Astrocyte (in vitro differentiated cells and primary cell): ENCODE measurements around the gene KNOP1. TPM values are rescaled to one million over a fixed set of nuclear protein-coding genes. Genes with fewer than 3 reads are reported as not detected.

Experiments used
- DNase-seq: peaks from one replicate; pipeline ENCODE4 v3.0.0-alpha.2; 2010; ENCODE audit warnings: low read depth
- FAIRE-seq: peaks from 2 replicates; lab custom pipeline; 2011; peaks lifted over from hg19 to GRCh38; lab: Jason Lieb, UNC
- H2AFZ ChIP-seq: 2 replicates; pipeline ENCODE4 v1.6.0; 2012; ENCODE audit warnings: low read depth, low read length, inconsistent platforms
- H3K27ac ChIP-seq: 2 replicates; pipeline ENCODE4 v1.5.1; 2011; ENCODE audit warnings: low read depth, low read length, inconsistent platforms
- H3K27me3 ChIP-seq: 2 replicates; pipeline ENCODE4 v1.6.0; 2011; ENCODE audit warnings: low read length, inconsistent platforms; ENCODE audit not compliant: insufficient read depth
- H3K36me3 ChIP-seq: 2 replicates; pipeline ENCODE4 v1.5.1; 2011; ENCODE audit warnings: low read length, inconsistent platforms; ENCODE audit not compliant: insufficient read depth
- H3K4me1 ChIP-seq: 2 replicates; pipeline ENCODE4 v1.5.1; 2011; ENCODE audit warnings: low read length, inconsistent platforms; ENCODE audit not compliant: insufficient read depth
- H3K4me2 ChIP-seq: 2 replicates; pipeline ENCODE4 v1.6.0; 2012; ENCODE audit warnings: low read length, inconsistent platforms
- H3K4me3 ChIP-seq: 2 replicates; pipeline ENCODE4 v1.5.1; 2011; ENCODE audit warnings: low read depth, mild to moderate bottlenecking, low read length, inconsistent platforms; ENCODE audit not compliant: insufficient read depth
- H3K79me2 ChIP-seq: 2 replicates; pipeline ENCODE4 v1.6.0; 2012; ENCODE audit warnings: mild to moderate bottlenecking, low read length, inconsistent platforms; ENCODE audit not compliant: insufficient read depth
- H3K9ac ChIP-seq: 2 replicates; pipeline ENCODE4 v1.6.0; 2012; ENCODE audit warnings: mild to moderate bottlenecking, low read length, inconsistent platforms
- H3K9me3 ChIP-seq: 2 replicates; pipeline ENCODE4 v1.5.1; 2012; ENCODE audit warnings: low read depth, mild to moderate bottlenecking, low read length, inconsistent platforms; ENCODE audit not compliant: insufficient read depth
- H4K20me1 ChIP-seq: 2 replicates; pipeline ENCODE4 v1.6.0; 2012; ENCODE audit warnings: low read length, inconsistent platforms; ENCODE audit not compliant: insufficient read depth
- H3K27ac Mint-ChIP-seq: one replicate; pipeline ENCODE4 v1.8.0; 2021; ENCODE audit warnings: mild to moderate bottlenecking, mixed read lengths; ENCODE audit not compliant: unreplicated experiment
- H3K27me3 Mint-ChIP-seq: one replicate; pipeline ENCODE4 v1.8.0; 2021; ENCODE audit warnings: low read depth, mixed read lengths; ENCODE audit not compliant: unreplicated experiment
- H3K36me3 Mint-ChIP-seq: one replicate; pipeline ENCODE4 v1.8.0; 2021; ENCODE audit warnings: low read depth, mixed read lengths; ENCODE audit not compliant: unreplicated experiment
- H3K4me1 Mint-ChIP-seq: one replicate; pipeline ENCODE4 v1.8.0; 2021; ENCODE audit warnings: low read depth, mixed read lengths; ENCODE audit not compliant: unreplicated experiment
- H3K4me3 Mint-ChIP-seq: one replicate; pipeline ENCODE4 v1.8.0; 2021; ENCODE audit warnings: mild to moderate bottlenecking, moderate library complexity, mixed read lengths; ENCODE audit not compliant: unreplicated experiment
- H3K9me3 Mint-ChIP-seq: one replicate; pipeline ENCODE4 v1.8.0; 2021; ENCODE audit warnings: mild to moderate bottlenecking, mixed read lengths; ENCODE audit not compliant: unreplicated experiment
- EZH2 ChIP-seq: IDR thresholded peaks from 2 replicates; pipeline ENCODE4 v1.6.1; 2012; ENCODE audit warnings: mild to moderate bottlenecking, low read length, inconsistent platforms; ENCODE audit not compliant: insufficient read depth
- total RNA-seq: library from RNA; stranded (reverse); gene quantifications from 2 replicates; pipeline ENCODE4 v1.2.1, GENCODE V29; 2021
- TF ChIP-seq, protein P1 (sequence below): IDR thresholded peaks from 2 replicates; pipeline ENCODE4 v1.5.1; 2011; ENCODE audit warnings: low read depth, mild to moderate bottlenecking, inconsistent platforms, low read length, moderate library complexity; ENCODE audit not compliant: insufficient read depth

Gene KNOP1
- total RNA-seq, 1 donor from 2014 or later = 22.9 TPM

GRCh38 chr16:19685176-19685575 lies 32.9 kb downstream of the KNOP1 start:
- Histone ChIP-seq H3K79me2 (no peaks in the 10 kb centered on the region), H3K36me3 (peaks cover 11% of the 10 kb centered on the region), H3K27ac (no peak overlapping the region), H3K27me3 (no peaks in the 10 kb centered on the region), H3K9me3 (no peaks in the 10 kb centered on the region), H3K4me3 (no peak overlapping the region), H3K9ac (no peak overlapping the region), H2AFZ (no peak overlapping the region), H3K4me1 (no peaks in the 10 kb centered on the region), H3K4me2 (no peak overlapping the region), H4K20me1 (peaks cover 2% of the 10 kb centered on the region)
- no peaks in the 10 kb centered on the region for H3K27me3 Mint-ChIP-seq
- peaks cover 8% of the 10 kb centered on the region for H3K4me1 Mint-ChIP-seq
- peaks cover 36% of the 10 kb centered on the region for H3K36me3 Mint-ChIP-seq
- DNase-seq (no peak), FAIRE-seq (no peak)
- peaks cover 9% of the 10 kb centered on the region for H3K9me3 Mint-ChIP-seq
- no peak overlapping the region for H3K27ac Mint-ChIP-seq
- H3K4me3 Mint-ChIP-seq = no peak overlapping the region
- TF ChIP-seq EZH2 = no peak
- TF ChIP-seq, protein P1, sequence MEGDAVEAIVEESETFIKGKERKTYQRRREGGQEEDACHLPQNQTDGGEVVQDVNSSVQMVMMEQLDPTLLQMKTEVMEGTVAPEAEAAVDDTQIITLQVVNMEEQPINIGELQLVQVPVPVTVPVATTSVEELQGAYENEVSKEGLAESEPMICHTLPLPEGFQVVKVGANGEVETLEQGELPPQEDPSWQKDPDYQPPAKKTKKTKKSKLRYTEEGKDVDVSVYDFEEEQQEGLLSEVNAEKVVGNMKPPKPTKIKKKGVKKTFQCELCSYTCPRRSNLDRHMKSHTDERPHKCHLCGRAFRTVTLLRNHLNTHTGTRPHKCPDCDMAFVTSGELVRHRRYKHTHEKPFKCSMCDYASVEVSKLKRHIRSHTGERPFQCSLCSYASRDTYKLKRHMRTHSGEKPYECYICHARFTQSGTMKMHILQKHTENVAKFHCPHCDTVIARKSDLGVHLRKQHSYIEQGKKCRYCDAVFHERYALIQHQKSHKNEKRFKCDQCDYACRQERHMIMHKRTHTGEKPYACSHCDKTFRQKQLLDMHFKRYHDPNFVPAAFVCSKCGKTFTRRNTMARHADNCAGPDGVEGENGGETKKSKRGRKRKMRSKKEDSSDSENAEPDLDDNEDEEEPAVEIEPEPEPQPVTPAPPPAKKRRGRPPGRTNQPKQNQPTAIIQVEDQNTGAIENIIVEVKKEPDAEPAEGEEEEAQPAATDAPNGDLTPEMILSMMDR = no peak

DNA sequence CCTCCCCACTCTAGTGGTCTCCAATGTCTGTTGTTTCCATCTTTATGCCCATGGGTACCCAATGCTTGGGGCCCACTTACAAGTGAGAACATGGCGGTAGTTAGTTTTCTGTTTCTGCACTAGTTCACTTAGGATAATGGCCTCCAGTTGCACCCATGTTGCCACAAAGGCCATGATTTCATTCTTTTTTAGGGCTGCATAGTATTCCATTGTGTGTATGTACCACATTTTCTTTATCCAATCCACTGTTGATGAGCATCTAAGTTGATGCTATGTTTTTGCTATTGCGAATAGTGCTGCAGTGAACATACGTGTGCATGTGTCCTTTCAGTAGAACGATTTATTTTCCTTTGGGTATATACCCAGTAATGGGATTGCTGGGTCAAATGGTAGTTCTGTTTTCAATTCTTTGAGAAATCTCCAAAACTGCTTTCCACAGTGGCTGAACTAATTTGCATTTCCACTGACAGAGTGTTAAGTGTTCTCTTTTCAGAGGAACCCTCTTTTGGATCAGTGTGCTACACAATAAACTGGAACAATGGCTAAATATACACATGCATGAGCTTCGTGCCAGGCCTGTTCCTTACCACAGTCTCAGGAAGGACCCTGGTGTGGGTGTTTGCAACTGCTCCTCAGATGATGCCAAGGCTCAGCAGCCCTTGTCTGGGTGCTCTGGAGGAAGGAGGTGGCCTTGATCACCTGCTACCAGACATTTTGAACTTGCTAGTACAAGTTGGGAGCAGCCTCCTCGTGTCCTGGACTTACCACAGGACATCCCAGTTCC lies 34.4 kb downstream of the KNOP1 start:
- H3K27ac Mint-ChIP-seq = no peak overlapping the region
- no peak overlapping the region for H3K4me3 Mint-ChIP-seq
- H3K9me3 ChIP-seq = no peaks in the 10 kb centered on the region
- H3K27me3 Mint-ChIP-seq = no peaks in the 10 kb centered on the region
- peaks cover 8% of the 10 kb centered on the region for H3K4me1 Mint-ChIP-seq
- FAIRE-seq (no peak), DNase-seq (no peak)
- H3K79me2 ChIP-seq = no peaks in the 10 kb centered on the region
- no peak overlapping the region for H3K27ac ChIP-seq
- H2AFZ ChIP-seq = no peak overlapping the region
- H3K4me1 ChIP-seq = no peaks in the 10 kb centered on the region
- H3K9me3 Mint-ChIP-seq = peaks cover 9% of the 10 kb centered on the region
- no peaks in the 10 kb centered on the region for H3K27me3 ChIP-seq
- H4K20me1 ChIP-seq = no peaks in the 10 kb centered on the region
- H3K36me3 Mint-ChIP-seq = peaks cover 35% of the 10 kb centered on the region
- no peak overlapping the region for H3K4me2 ChIP-seq
- H3K9ac ChIP-seq = no peak overlapping the region
- H3K36me3 ChIP-seq = peaks cover 11% of the 10 kb centered on the region
- TF ChIP-seq, protein P1 = no peak
- no peak for TF ChIP-seq EZH2
- no peak overlapping the region for H3K4me3 ChIP-seq

GRCh38 chr16:19681637-19682036 lies 36.4 kb downstream of the KNOP1 start:
- Histone ChIP-seq H3K9me3 (no peaks in the 10 kb centered on the region), H4K20me1 (no peaks in the 10 kb centered on the region), H3K36me3 (peaks cover 11% of the 10 kb centered on the region), H2AFZ (no peak overlapping the region), H3K9ac (no peak overlapping the region), H3K4me2 (no peak overlapping the region), H3K4me3 (no peak overlapping the region), H3K27me3 (no peaks in the 10 kb centered on the region), H3K79me2 (no peaks in the 10 kb centered on the region), H3K4me1 (no peaks in the 10 kb centered on the region), H3K27ac (no peak overlapping the region)
- DNase-seq = no peak
- FAIRE-seq = no peak
- Mint-ChIP-seq H3K9me3 (peaks cover 9% of the 10 kb centered on the region), H3K4me3 (no peak overlapping the region), H3K27ac (no peak overlapping the region), H3K4me1 (peaks cover 1% of the 10 kb centered on the region), H3K36me3 (peaks cover 30% of the 10 kb centered on the region), H3K27me3 (no peaks in the 10 kb centered on the region)
- TF ChIP-seq EZH2 = no peak
- TF ChIP-seq, protein P1 = no peak
